Measurements from ENCODE around the gene ANKRD11. TPM values are rescaled to one million over a fixed set of nuclear protein-coding genes. Genes with fewer than 3 reads are reported as not detected.

ANKRD11 gene
- total RNA-seq, 2 donors from 2014 or later = 130 to 165 TPM

- Mint-ChIP-seq H3K9me3 (no peaks in the 10 kb centered on the region), H3K36me3 (peaks cover 6 to 7% of the 10 kb centered on the region in 2 donors), H3K27ac (peak overlapping the region in 1 of 2 donors; percentile 12)
- no peak for DNase-seq (ENCODE audit: low spot score in 2 of 2)
- ATAC-seq = no peak
These were observed 21.0 kb upstream of the ANKRD11 start for GRCh38 chr16:89511374-89511773.

DNA sequence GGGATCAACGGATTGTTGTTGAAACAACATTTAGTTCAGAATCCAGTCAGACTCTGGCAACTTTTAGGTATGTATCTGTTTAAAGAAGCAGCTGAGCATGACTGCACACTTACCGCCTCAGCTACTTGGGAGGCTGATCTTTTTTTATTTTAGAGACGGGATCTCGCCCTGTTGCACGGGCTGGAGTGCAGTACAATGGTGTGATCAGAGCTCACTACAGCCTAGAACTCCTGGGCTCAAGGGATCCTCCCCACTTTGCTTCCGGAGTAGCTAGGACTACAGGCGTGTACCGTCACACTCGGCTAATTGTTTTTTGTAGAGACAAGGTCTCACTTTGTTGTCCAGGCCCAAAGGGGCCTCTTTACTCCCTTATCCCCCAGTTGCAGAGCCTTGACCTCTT lies 20.2 kb upstream of the ANKRD11 start:
- Mint-ChIP-seq H3K9me3 (no peaks in the 10 kb centered on the region), H3K27ac (peak overlapping the region; percentile 82 to 90), H3K36me3 (peaks cover 6 to 7% of the 10 kb centered on the region in 2 donors)
- DNase-seq (ENCODE audit: low spot score in 2 of 2) (no peak), ATAC-seq (no peak)

- peak within 1 kb of the TSS; percentile 90 to 99 for H3K27ac Mint-ChIP-seq
- no peaks in the 10 kb centered on the region for H3K36me3 Mint-ChIP-seq
- DNase-seq (ENCODE audit: low spot score in 2 of 2) = peak; percentile 93 to 94
- ATAC-seq = peak; percentile 71 to 77
- no peaks in the 10 kb centered on the region for H3K9me3 Mint-ChIP-seq
These were observed 17.7 kb upstream of the ANKRD11 start, which contains the start of gene SPG7 for GRCh38 chr16:89507834-89508590. Gene SPG7 (plus strand): TSS chr16:89508403. CDS start chr16:89508418, 15 bp downstream.

DNA sequence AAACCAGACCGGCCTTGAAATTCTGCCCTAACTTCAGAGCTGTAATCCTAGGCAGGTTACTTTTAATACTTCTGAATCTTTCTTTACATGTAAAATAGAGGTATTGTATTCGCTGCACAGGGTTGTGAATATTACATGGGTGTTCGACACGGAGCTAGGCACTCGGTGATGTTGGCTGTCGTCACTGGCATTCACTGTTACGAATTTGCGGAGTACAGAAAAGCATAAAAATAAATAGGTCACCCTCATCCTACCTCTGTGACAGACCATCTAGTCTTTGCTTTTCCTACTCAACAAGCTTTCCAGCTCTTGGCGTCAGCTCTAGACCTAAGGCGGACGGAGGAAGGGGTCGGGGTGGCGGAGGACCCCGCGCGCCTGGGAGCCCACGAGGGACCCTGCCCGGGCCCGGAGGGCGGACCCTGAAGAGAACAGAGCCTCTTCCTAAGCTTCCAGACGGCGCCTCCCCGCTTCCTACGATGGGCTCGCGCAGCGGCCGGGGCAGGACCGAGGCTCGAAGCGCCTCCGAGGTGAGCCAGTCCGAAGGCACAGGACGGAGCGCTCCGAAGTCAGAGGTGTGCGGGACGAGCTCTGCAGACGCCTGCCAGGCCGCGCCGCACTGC lies 17.0 kb upstream of the ANKRD11 start:
- no peaks in the 10 kb centered on the region for H3K36me3 Mint-ChIP-seq
- ATAC-seq (no peak), DNase-seq (ENCODE audit: low spot score in 2 of 2) (no peak)
- H3K27ac Mint-ChIP-seq = peak overlapping the region; percentile 87 to 90
- no peaks in the 10 kb centered on the region for H3K9me3 Mint-ChIP-seq

DNA sequence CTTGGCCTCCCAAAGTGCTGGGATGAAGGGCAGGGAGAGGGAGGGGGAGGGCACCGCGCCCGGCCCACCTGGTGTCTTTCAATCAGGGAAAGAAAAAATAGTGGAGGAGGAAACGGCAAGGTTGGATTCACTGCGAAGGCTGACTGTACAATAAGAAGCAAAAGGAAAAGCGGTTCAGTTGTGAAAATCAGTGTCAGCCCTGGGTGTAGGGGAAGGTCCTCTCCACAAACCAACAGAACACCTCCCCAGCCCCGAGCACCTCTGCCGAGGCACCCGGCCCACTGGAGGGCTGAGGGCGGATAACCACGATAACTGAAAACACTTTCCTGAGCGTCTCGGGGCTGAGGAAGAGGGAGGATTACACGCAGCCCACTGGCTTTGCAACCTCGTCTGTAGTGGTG lies 16.4 kb upstream of the ANKRD11 start:
- DNase-seq (ENCODE audit: low spot score in 2 of 2) (no peak), ATAC-seq (no peak)
- no peaks in the 10 kb centered on the region for H3K36me3 Mint-ChIP-seq
- no peaks in the 10 kb centered on the region for H3K9me3 Mint-ChIP-seq
- H3K27ac Mint-ChIP-seq = peak overlapping the region; percentile 87 to 90

DNA sequence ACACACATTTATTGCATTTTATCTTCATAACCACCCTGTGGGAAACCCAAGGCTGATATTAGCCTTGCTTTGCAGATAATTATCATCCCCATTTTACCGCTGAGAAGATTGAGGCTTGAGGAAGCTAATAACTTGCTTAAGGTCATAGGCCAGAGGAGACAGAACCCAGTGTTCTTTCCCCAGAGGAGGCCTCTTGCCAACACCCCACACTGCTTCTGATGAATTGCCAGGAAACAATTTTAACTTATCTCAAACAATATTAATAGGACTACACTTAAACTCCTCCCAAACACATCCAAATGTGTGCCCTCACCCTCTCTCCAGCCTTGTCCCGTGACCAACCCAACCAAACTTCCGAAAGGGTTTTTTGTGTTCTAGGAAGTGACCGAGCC lies 15.7 kb upstream of the ANKRD11 start:
- no peak for ATAC-seq
- DNase-seq (ENCODE audit: low spot score in 2 of 2) = no peak
- H3K27ac Mint-ChIP-seq = peak overlapping the region; percentile 56 to 90
- H3K9me3 Mint-ChIP-seq = no peaks in the 10 kb centered on the region
- no peaks in the 10 kb centered on the region for H3K36me3 Mint-ChIP-seq

GRCh38 chr16:89505204-89506112 lies 15.1 kb upstream of the ANKRD11 start:
- DNase-seq (ENCODE audit: low spot score in 2 of 2) = peak; percentile 81 to 92
- ATAC-seq = peak; percentile 80 to 82
- peak overlapping the region; percentile 56 to 90 for H3K27ac Mint-ChIP-seq
- H3K36me3 Mint-ChIP-seq = no peaks in the 10 kb centered on the region
- H3K9me3 Mint-ChIP-seq = no peaks in the 10 kb centered on the region

DNA sequence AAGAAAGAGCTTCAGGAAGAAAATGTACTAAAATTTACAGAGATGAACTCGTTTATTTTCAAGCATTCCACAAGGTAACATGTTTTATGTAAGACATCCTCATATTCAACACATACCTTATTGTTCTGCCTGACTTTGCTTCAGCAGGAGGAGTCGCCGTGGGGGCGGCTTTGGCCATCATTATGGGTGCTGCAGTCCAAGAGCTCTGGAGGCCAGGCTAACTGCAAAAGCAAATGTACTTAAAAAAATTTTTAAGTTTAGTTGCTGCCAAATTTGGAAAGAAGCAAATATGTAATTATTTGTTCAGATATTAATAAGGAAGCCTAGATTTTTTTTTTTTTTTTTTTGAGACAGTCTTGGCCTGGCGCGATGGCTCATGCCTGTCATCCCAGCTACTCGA lies 13.7 kb upstream of the ANKRD11 start:
- H3K36me3 Mint-ChIP-seq = no peaks in the 10 kb centered on the region
- DNase-seq (ENCODE audit: low spot score in 2 of 2) = no peak
- no peaks in the 10 kb centered on the region for H3K9me3 Mint-ChIP-seq
- ATAC-seq = no peak
- H3K27ac Mint-ChIP-seq = peak overlapping the region in 1 of 2 donors; percentile 90

DNA sequence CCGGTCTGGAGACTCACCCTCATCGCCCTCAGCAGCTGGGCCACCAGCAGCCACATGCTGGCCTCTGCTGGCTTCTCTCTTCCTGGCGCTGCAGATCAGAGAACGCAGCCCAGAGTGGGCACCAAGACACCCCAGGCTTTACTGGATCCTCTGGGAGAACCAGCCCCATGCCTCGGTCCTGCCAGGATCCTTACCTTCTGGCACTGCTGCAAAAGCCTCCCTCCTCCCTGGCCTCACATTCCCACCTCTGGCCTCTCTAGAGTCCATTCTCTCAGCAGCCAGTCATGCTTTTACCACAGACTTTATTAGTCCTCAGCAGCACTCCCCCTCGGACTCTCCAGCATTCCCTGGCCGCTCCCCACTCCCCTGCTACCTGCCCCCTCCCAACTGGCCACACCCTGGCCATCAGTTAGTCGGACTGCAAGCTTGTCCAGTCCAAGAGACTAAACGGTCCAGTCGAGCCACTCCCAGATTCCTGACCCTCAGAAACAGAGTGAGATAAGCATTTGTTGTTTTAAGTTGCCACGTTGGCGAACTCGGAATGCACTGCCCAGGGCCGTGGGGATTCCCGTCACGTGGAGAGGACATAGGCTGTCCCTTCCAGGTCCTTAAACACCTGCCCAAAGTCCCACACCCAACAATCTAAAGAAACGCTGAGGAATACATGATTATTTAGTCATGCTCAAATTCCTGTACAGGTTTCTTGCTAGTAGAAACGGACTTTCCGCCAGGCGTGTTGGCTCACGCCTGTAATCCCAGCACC lies 11.9 kb upstream of the ANKRD11 start:
- H3K27ac Mint-ChIP-seq = peak overlapping the region in 1 of 2 donors; percentile 67

GRCh38 chr16:89499767-89500166 lies 9.4 kb upstream of the ANKRD11 start:
- Mint-ChIP-seq H3K9me3 (no peaks in the 10 kb centered on the region), H3K27ac (no peak overlapping the region), H3K36me3 (no peaks in the 10 kb centered on the region)
- DNase-seq (ENCODE audit: low spot score in 2 of 2) = no peak
- no peak for ATAC-seq

More for the DNA sequence above, 11.9 kb upstream of the ANKRD11 start:
- ATAC-seq = no peak
- Mint-ChIP-seq H3K36me3 (no peaks in the 10 kb centered on the region), H3K9me3 (no peaks in the 10 kb centered on the region)
- DNase-seq (ENCODE audit: low spot score in 2 of 2) = no peak

- H3K27ac Mint-ChIP-seq = no peak overlapping the region
- no peak for ATAC-seq
- H3K36me3 Mint-ChIP-seq = no peaks in the 10 kb centered on the region
- no peaks in the 10 kb centered on the region for H3K9me3 Mint-ChIP-seq
- DNase-seq (ENCODE audit: low spot score in 2 of 2) = no peak
These were observed 8.5 kb upstream of the ANKRD11 start for GRCh38 chr16:89498839-89499238.

- H3K36me3 Mint-ChIP-seq = no peaks in the 10 kb centered on the region
- H3K27ac Mint-ChIP-seq = peak overlapping the region in 1 of 2 donors; percentile 44
- H3K9me3 Mint-ChIP-seq = no peaks in the 10 kb centered on the region
- no peak for DNase-seq (ENCODE audit: low spot score in 2 of 2)
- no peak for ATAC-seq
These were observed 4.8 kb upstream of the ANKRD11 start for GRCh38 chr16:89495121-89495520.

- Mint-ChIP-seq H3K36me3 (peaks cover 5% of the 10 kb centered on the region in 2 donors), H3K27ac (peak overlapping the region in 1 of 2 donors; percentile 75)
- no peak for DNase-seq (ENCODE audit: low spot score in 2 of 2)
These were observed 3.4 kb upstream of the ANKRD11 start for GRCh38 chr16:89493776-89494175.

GRCh38 chr16:89491974-89492687 lies 1.8 kb upstream of the ANKRD11 start:
- Mint-ChIP-seq H3K9me3 (no peaks in the 10 kb centered on the region), H3K36me3 (peaks cover 10 to 18% of the 10 kb centered on the region in 2 donors), H3K27ac (peak overlapping the region; percentile 96 to 97)
- ATAC-seq (no peak), DNase-seq (ENCODE audit: low spot score in 2 of 2) (no peak)

More at GRCh38 chr16:89493776-89494175, 3.4 kb upstream of the ANKRD11 start:
- H3K9me3 Mint-ChIP-seq = no peaks in the 10 kb centered on the region
- ATAC-seq = no peak

DNA sequence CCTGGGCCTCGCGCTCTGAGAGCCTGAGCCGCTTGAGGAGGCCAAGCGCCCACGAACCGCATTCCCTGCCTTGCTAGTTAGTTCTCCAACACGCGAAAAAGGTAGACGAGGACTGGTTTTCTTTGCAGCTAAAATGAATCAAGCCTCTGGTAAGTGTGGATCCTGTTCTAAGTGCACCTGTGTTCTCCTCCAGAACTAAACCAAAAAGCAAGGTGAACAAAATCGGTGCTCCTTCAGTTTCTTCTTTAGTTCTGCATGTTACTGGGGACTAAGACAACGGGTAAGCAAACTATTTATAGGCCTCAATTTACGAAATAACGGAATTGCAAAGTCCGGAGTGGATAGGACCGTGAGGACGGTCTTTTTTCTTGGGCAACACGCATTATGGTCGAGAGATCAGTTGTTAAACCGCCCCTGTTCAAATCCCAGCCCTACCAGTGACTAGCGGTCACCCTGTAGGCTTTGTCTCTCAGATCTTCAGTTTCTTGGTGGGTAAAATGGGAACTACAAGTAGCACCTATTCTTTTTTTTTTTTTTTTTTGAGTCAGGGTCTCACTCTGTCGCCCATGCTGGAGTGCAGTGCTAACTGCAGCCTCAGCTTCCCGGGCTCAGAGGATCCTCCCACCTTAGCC lies 993 bp upstream of the ANKRD11 start:
- H3K9me3 Mint-ChIP-seq = no peaks in the 10 kb centered on the region
- peaks cover 10 to 25% of the 10 kb centered on the region in 2 donors for H3K36me3 Mint-ChIP-seq
- DNase-seq (ENCODE audit: low spot score in 2 of 2) (no peak), ATAC-seq (no peak)
- peak overlapping the region; percentile 96 to 97 for H3K27ac Mint-ChIP-seq
